ENCODE results near the gene SLX4IP.

The SLX4IP gene

DNA sequence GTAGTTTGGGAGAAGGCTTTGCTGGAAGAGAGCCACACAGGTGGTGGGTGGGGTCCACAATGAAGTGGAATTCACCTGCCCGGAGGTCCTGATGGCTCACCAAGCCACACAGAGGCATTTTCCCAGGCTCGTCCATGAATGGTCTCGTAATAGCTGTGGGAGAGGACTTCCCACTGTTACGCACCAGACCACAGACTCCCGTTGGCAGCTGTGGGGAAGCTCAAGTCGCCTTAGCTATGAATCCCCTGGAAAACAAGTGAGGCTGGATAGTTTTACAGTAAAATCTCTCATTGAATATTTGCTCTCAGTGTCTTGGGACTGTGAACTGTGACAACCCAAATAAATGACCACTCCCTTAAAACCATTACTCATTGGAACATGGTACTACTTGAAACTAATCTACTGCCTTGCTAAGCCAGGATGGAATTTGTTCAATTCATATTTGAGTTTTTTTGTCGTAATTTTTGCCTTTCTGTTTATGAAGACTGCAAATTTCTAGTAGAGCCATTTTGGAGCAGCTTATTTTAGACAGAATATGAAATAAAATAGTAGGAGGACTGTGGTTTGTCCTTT is 159.3 kb downstream of the SLX4IP start:
- no peak overlapping the region for H3K4me2 ChIP-seq (ENCODE audit: low read length)
- no peaks in the 10 kb centered on the region for H4K20me1 ChIP-seq (ENCODE audit: insufficient read depth, low read length)
- peaks cover 15% of the 10 kb centered on the region for H3K4me1 ChIP-seq (ENCODE audit: low read length)
- H3K27me3 ChIP-seq (ENCODE audit: low read depth, low read length): no peaks in the 10 kb centered on the region
- H3K36me3 ChIP-seq (replicated peaks; ENCODE audit: low read depth, low read length): no peaks in the 10 kb centered on the region
- H3K9me3 ChIP-seq (ENCODE audit: insufficient read depth, low read length): no peaks in the 10 kb centered on the region
- no peak overlapping the region for H2AFZ ChIP-seq (ENCODE audit: low read depth, low read length)
- TF ChIP-seq EZH2phosphoT487 (IDR thresholded peaks at IDR 0.05; ENCODE audit: low read depth): no peak
- H3K9ac ChIP-seq (ENCODE audit: low read length): no peak overlapping the region
- no peak overlapping the region for H3K4me3 ChIP-seq (ENCODE audit: low read length)
- no peaks in the 10 kb centered on the region for H3K79me2 ChIP-seq (ENCODE audit: low read length)
- H3K27ac ChIP-seq (ENCODE audit: low read length): no peak overlapping the region

- no peaks in the 10 kb centered on the region for H3K36me3 ChIP-seq (replicated peaks; ENCODE audit: low read depth, low read length)
- H3K27me3 ChIP-seq (ENCODE audit: low read depth, low read length): no peaks in the 10 kb centered on the region
- no peak overlapping the region for H3K9ac ChIP-seq (ENCODE audit: low read length)
- no peak overlapping the region for H3K27ac ChIP-seq (ENCODE audit: low read length)
- TF ChIP-seq EZH2phosphoT487 (IDR thresholded peaks at IDR 0.05; ENCODE audit: low read depth) (no peak), CTCF (IDR thresholded peaks at IDR 0.05; ENCODE audit: low read depth, low read length) (no peak)
- peaks cover 16% of the 10 kb centered on the region for H3K4me1 ChIP-seq (ENCODE audit: low read length)
- H3K9me3 ChIP-seq (ENCODE audit: insufficient read depth, low read length): no peaks in the 10 kb centered on the region
- H2AFZ ChIP-seq (ENCODE audit: low read depth, low read length): no peak overlapping the region
- no peaks in the 10 kb centered on the region for H4K20me1 ChIP-seq (ENCODE audit: insufficient read depth, low read length)
- H3K79me2 ChIP-seq (ENCODE audit: low read length): no peaks in the 10 kb centered on the region
- H3K4me2 ChIP-seq (ENCODE audit: low read length): no peak overlapping the region
- H3K4me3 ChIP-seq (ENCODE audit: low read length): no peak overlapping the region
Observed at GRCh38 chr20:10595266-10595665, 160.2 kb downstream of the SLX4IP start.

GRCh38 chr20:10595985-10596384 is 160.9 kb downstream of the SLX4IP start:
- Histone ChIP-seq H3K9ac (ENCODE audit: low read length) (no peak overlapping the region), H3K9me3 (ENCODE audit: insufficient read depth, low read length) (no peaks in the 10 kb centered on the region), H3K79me2 (ENCODE audit: low read length) (no peaks in the 10 kb centered on the region), H3K27me3 (ENCODE audit: low read depth, low read length) (no peaks in the 10 kb centered on the region), H3K4me3 (ENCODE audit: low read length) (no peak overlapping the region), H3K36me3 (replicated peaks; ENCODE audit: low read depth, low read length) (no peaks in the 10 kb centered on the region), H2AFZ (ENCODE audit: low read depth, low read length) (no peak overlapping the region), H3K27ac (ENCODE audit: low read length) (no peak overlapping the region), H4K20me1 (ENCODE audit: insufficient read depth, low read length) (no peaks in the 10 kb centered on the region), H3K4me2 (ENCODE audit: low read length) (no peak overlapping the region), H3K4me1 (ENCODE audit: low read length) (peaks cover 16% of the 10 kb centered on the region)
- TF ChIP-seq CTCF (IDR thresholded peaks at IDR 0.05; ENCODE audit: low read depth, low read length) (no peak), EZH2phosphoT487 (IDR thresholded peaks at IDR 0.05; ENCODE audit: low read depth) (no peak)

DNA sequence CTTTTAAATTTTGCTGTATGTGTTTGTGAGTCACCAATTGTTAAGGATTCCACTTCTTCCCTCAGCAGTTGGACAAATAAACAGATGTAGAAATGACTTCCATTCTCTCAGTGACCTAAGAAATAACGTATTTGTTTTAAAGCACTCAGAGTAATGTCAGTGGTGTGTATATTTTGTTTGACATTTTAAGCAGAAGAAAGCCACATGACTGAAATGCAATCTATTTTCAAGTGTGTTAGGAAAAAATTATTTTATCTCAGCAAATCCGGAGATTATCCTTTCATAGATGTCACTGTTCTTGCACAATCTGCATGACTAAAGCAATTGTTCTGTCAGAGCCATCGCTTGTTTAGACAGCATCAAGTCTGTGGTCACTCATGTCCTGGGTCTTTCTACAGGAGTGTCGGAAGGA is 161.6 kb downstream of the SLX4IP start:
- Histone ChIP-seq H3K4me2 (ENCODE audit: low read length) (no peak overlapping the region), H3K4me1 (ENCODE audit: low read length) (peaks cover 16% of the 10 kb centered on the region), H3K9ac (ENCODE audit: low read length) (no peak overlapping the region)

More for the DNA sequence above, 161.6 kb downstream of the SLX4IP start:
- no peak overlapping the region for H3K4me3 ChIP-seq (ENCODE audit: low read length)
- no peak overlapping the region for H2AFZ ChIP-seq (ENCODE audit: low read depth, low read length)
- no peaks in the 10 kb centered on the region for H3K79me2 ChIP-seq (ENCODE audit: low read length)
- TF ChIP-seq CTCF (IDR thresholded peaks at IDR 0.05; ENCODE audit: low read depth, low read length): no peak
- TF ChIP-seq EZH2phosphoT487 (IDR thresholded peaks at IDR 0.05; ENCODE audit: low read depth): no peak
- no peaks in the 10 kb centered on the region for H3K9me3 ChIP-seq (ENCODE audit: insufficient read depth, low read length)
- no peaks in the 10 kb centered on the region for H3K36me3 ChIP-seq (replicated peaks; ENCODE audit: low read depth, low read length)
- H3K27ac ChIP-seq (ENCODE audit: low read length): no peak overlapping the region
- H4K20me1 ChIP-seq (ENCODE audit: insufficient read depth, low read length): no peaks in the 10 kb centered on the region
- no peaks in the 10 kb centered on the region for H3K27me3 ChIP-seq (ENCODE audit: low read depth, low read length)
